Cardiac ventricle fibroblast (primary cell): ENCODE measurements around the gene P2RX4. TPM values are rescaled to one million over a fixed set of nuclear protein-coding genes. Genes with fewer than 3 reads are reported as not detected.

ENCODE experiments used
- total RNA-seq: library from RNA; depleted of rRNA; stranded (reverse); fragments of >200 nt; gene quantifications from 2 replicates; pipeline ENCODE4 v1.2.3, GENCODE V29; 2015

P2RX4 gene
- total RNA-seq = 11.0 and 14.4 TPM in 2 replicates

GRCh38 chr12:121209624-121210572 is at the start of gene P2RX4:
TSS of gene P2RX4 (plus strand) at chr12:121210129. CDS start at chr12:121210165, 36 bp downstream.

Other genes with a start within 250 kb of the P2RX4 start
- gene HNF1A, start 231.6 kb upstream of the P2RX4 start, total RNA-seq = not detected in 2 replicates
- gene C12orf43, start 193.6 kb upstream of the P2RX4 start, total RNA-seq = 5.9 and 12.1 TPM in 2 replicates
- 0.24 and 0.37 TPM in 2 replicates for gene OASL, start 170.9 kb upstream of the P2RX4 start, total RNA-seq
- gene P2RX7, start 77.3 kb upstream of the P2RX4 start, total RNA-seq = not detected in 2 replicates
- gene CAMKK2, start 86.6 kb downstream of the P2RX4 start, total RNA-seq = 23.3 and 26.2 TPM in 2 replicates
- 70.8 and 84.2 TPM in 2 replicates for gene ANAPC5, start 142.3 kb downstream of the P2RX4 start, total RNA-seq
- 20.0 and 28.8 TPM in 2 replicates for gene RNF34, start 190.0 kb downstream of the P2RX4 start, total RNA-seq